B cell (primary cell): Measurements from ENCODE around the gene PIM1. TPM values are rescaled to one million over a fixed set of nuclear protein-coding genes. Genes with fewer than 3 reads are reported as not detected.

Experiments used
- ATAC-seq: fragments of 200-7000 bp; cut with Tn5 transposase; one replicate; pipeline ENCODE4 v1.10.0; 2021; ENCODE audit warnings: low read depth, mild to moderate bottlenecking, moderate number of reproducible peaks, moderate library complexity
- CTCF ChIA-PET: fragments of 350-600 bp; sonication (Branson Sonifier 250); formaldehyde crosslinking; loops from one replicate; lab custom pipeline; 2021; ENCODE audit warnings: antibody characterized with exemption, inconsistent platforms; lab: Charles Lee
- POLR2A ChIA-PET: fragments of 350-600 bp; sonication (Branson Sonifier 250); formaldehyde crosslinking; loops from one replicate; lab custom pipeline; 2021; ENCODE audit warnings: antibody characterized with exemption; lab: Charles Lee
- DNase-seq: peaks from one replicate; pipeline ENCODE4 v3.0.0; 2013
- H2AFZ ChIP-seq: 2 replicates; pipeline ENCODE4 v1.6.1; 2012; ENCODE audit warnings: mild to moderate bottlenecking, low read depth, low read length; ENCODE audit not compliant: insufficient read depth, poor library complexity, severe bottlenecking
- H3K27ac ChIP-seq, 2 donors: 1 replicate in 1 of 2; 2 replicates in 1 of 2; pipeline ENCODE4 v1.5.1; 2012 to 2013; ENCODE audit warnings: low read length in 2 of 2, mild to moderate bottlenecking in 2 of 2, moderate library complexity in 1 of 2
- H3K27me3 ChIP-seq, 4 experiments: fragments of 200-600 bp in 1 of 4; sonication (generic) in 1 of 4; replicated peaks in 1 of 4; 1 replicate in 2 of 4; 2 replicates in 2 of 4; pipeline versions ENCODE4 v1.6.1 to v1.7.0; 2013 to 2016; ENCODE audit warnings: low read length in 3 of 4, mild to moderate bottlenecking in 2 of 4, mixed read lengths in 1 of 4, moderate library complexity in 1 of 4; ENCODE audit not compliant: insufficient read depth in 4 of 4, control insufficient read depth in 3 of 4; ENCODE audit errors: control extremely low read depth in 1 of 4
- H3K36me3 ChIP-seq, 2 experiments: replicated peaks in 1 of 2; 1 replicate in 1 of 2; 2 replicates in 1 of 2; pipeline versions ENCODE4 v1.6.1 to v1.7.1; 2013; ENCODE audit warnings: low read length in 1 of 2; ENCODE audit not compliant: insufficient read depth in 2 of 2, control insufficient read depth in 1 of 2; ENCODE audit errors: control extremely low read depth in 1 of 2, extremely low read depth in 1 of 2
- H3K4me1 ChIP-seq, 2 donors: fragments of 200-600 bp in 1 of 2; sonication (generic) in 1 of 2; 1 replicate in 1 of 2; 2 replicates in 1 of 2; pipeline versions ENCODE4 v1.5.1 to v1.6.1; 2013 to 2017; ENCODE audit warnings: low read length in 2 of 2; ENCODE audit not compliant: control insufficient read depth in 2 of 2, insufficient read depth in 2 of 2
- H3K4me2 ChIP-seq: replicated peaks from 2 replicates; pipeline ENCODE3; 2012; ENCODE audit warnings: mild to moderate bottlenecking, low read depth, low read length; ENCODE audit not compliant: poor library complexity, severe bottlenecking
- H3K4me3 ChIP-seq, 5 experiments: fragments of 200-600 bp in 1 of 5; sonication (generic) in 1 of 5; 1 replicate in 3 of 5; 2 replicates in 2 of 5; pipeline versions ENCODE4 v1.5.1 to v1.7.0; 2011 to 2016; ENCODE audit warnings: low read length in 4 of 5, mild to moderate bottlenecking in 4 of 5, low read depth in 2 of 5, control low read depth in 1 of 5, moderate library complexity in 1 of 5; ENCODE audit not compliant: insufficient read depth in 1 of 5; ENCODE audit errors: control extremely low read depth in 1 of 5, extremely low read depth in 1 of 5
- H3K79me2 ChIP-seq: fragments of 200-600 bp; sonication (generic); one replicate; pipeline ENCODE4 v1.6.0; 2016; ENCODE audit warnings: low read length; ENCODE audit not compliant: control insufficient read depth, insufficient read depth
- H3K9ac ChIP-seq: fragments of 200-600 bp; sonication (generic); 2 replicates; pipeline ENCODE4 v1.6.1; 2017; ENCODE audit warnings: mild to moderate bottlenecking, low read length, moderate library complexity
- H3K9me3 ChIP-seq, 3 donors: one replicate each; pipeline versions ENCODE4 v1.6.1 to v1.7.1; 2013; ENCODE audit warnings: low read length in 2 of 3; ENCODE audit not compliant: control insufficient read depth in 2 of 3, insufficient read depth in 1 of 3; ENCODE audit errors: control extremely low read depth in 1 of 3
- H4K20me1 ChIP-seq: 2 replicates; pipeline ENCODE4 v1.6.0; 2012; ENCODE audit warnings: mild to moderate bottlenecking, low read length; ENCODE audit not compliant: insufficient read depth, control insufficient read depth, poor library complexity, severe bottlenecking
- H3K27ac Mint-ChIP-seq: one replicate; pipeline ENCODE4 v1.8.0; 2021; ENCODE audit warnings: mixed read lengths
- H3K27me3 Mint-ChIP-seq: one replicate; pipeline ENCODE4 v1.8.0; 2021; ENCODE audit warnings: mixed read lengths
- H3K4me1 Mint-ChIP-seq: one replicate; pipeline ENCODE4 v1.8.0; 2021; ENCODE audit warnings: mixed read lengths
- H3K4me3 Mint-ChIP-seq: one replicate; pipeline ENCODE4 v1.8.0; 2021; ENCODE audit warnings: mixed read lengths
- H3K9me3 Mint-ChIP-seq: one replicate; pipeline ENCODE4 v1.8.0; 2022; ENCODE audit warnings: mixed read lengths; ENCODE audit not compliant: insufficient read depth
- CTCF ChIP-seq: fragments of 200-600 bp; IDR thresholded peaks from one replicate; pipeline ENCODE4 v1.8.0; 2022; ENCODE audit warnings: antibody characterized with exemption, mild to moderate bottlenecking
- EZH2 ChIP-seq: IDR thresholded peaks from 2 replicates; pipeline ENCODE4 v1.6.1; 2012; ENCODE audit warnings: borderline replicate concordance, low read depth, mild to moderate bottlenecking, moderate library complexity, low read length; ENCODE audit not compliant: insufficient read depth, poor library complexity, severe bottlenecking
- WGBS: methylation state at CpG from one replicate; pipeline ENCODE4 v1.1.5; 2013; ENCODE audit warnings: missing lambda C conversion rate; ENCODE audit not compliant: insufficient coverage; 5-methylcytosine and 5-hydroxymethylcytosine counted together
- intact Hi-C: fragments of 100-400 bp; cut with micrococcal nuclease; formaldehyde crosslinking; loops from one replicate; pipeline ENCODE4 v1.10.0; 2022
- polyA plus RNA-seq: library from polyadenylated mRNA; depleted of rRNA; stranded (reverse); fragments of >200 nt; gene quantifications from 2 replicates; pipeline ENCODE4 v1.2.3, GENCODE V29; 2012
- total RNA-seq, 2 donors: library from RNA; stranded (reverse); fragments of 120-200 nt in 1 of 2; gene quantifications; 1 replicate in 1 of 2; 2 replicates in 1 of 2; pipeline versions ENCODE4 v1.2.3 to v1.2.4, GENCODE V29; 2013 to 2022

Gene PIM1
- total and polyA plus RNA-seq, 2 donors (not counting 1 experiment from before 2014, with no cell fraction given) = 13.6 to 102 TPM

DNA sequence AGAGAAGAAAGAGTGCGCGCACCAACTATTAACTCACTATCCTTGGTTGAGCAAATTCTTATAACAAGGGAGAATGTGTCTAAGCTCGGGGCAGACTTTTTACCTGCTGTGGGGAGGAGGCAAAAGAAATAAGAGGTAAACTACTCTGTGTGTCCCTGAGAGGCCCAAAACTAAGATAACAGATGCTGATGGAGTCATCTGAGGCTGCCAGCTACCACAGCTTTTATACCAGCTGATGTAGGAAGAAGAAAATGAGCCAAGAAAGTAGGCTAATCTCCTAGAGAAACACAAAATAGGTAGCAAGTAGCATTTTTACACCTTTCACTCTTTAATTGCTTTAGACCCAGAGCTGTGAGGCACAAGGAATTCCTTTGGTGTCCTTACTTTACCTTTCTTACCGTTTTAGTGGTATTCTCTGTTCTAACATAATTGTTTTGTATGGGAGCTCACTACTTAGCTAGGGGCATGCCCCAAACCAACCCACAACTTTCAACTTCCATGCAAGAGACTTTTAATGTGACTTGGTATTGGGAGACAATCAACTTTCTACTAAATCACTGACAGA is 27.8 kb upstream of the PIM1 start:
- Mint-ChIP-seq H3K27ac (peak overlapping the region; percentile 12), H3K4me3 (no peak overlapping the region), H3K27me3 (no peaks in the 10 kb centered on the region), H3K9me3 (no peaks in the 10 kb centered on the region), H3K4me1 (peaks cover 32% of the 10 kb centered on the region)
- Histone ChIP-seq H3K9me3 (no peaks in the 10 kb centered on the region), H3K79me2 (no peaks in the 10 kb centered on the region), H2AFZ (no peak overlapping the region), H3K4me3 (no peak overlapping the region), H3K27ac (no peak overlapping the region), H3K27me3 (no peaks in the 10 kb centered on the region), H4K20me1 (no peaks in the 10 kb centered on the region), H3K4me1 (peaks cover 0 to 8% of the 10 kb centered on the region in 2 donors), H3K4me2 (no peak overlapping the region), H3K9ac (no peak overlapping the region), H3K36me3 (no peaks in the 10 kb centered on the region)
- no peak for ATAC-seq
- ChIA-PET POLR2A (interaction anchor here (0.7 to 1.1 kb wide), 2 partner anchors 31 to 486 kb away, joined by 3 to 4 read pairs; no protein-coding TSS in a partner anchor), CTCF (interaction anchor here (0.9 to 2.6 kb wide), 6 partner anchors 11 to 113 kb away, joined by 3 to 9 read pairs (median 4); no protein-coding TSS in a partner anchor)
- TF ChIP-seq EZH2 = no peak
- no peak for TF ChIP-seq CTCF
- no peak for DNase-seq
- WGBS = 100% methylated on average over 1 of the region's 4 CpGs
- intact Hi-C loops = no loop called here

- ChIA-PET CTCF (interaction anchor here (0.6 to 2.6 kb wide), 3 partner anchors 23 to 93 kb away, joined by 3 to 9 read pairs (median 9); no protein-coding TSS in a partner anchor), POLR2A (interaction anchor here (0.6 kb wide), 1 partner anchor 21 kb away, joined by 3 read pairs; no protein-coding TSS in a partner anchor)
- no peak overlapping the region for H2AFZ ChIP-seq
- H3K79me2 ChIP-seq = no peaks in the 10 kb centered on the region
- H3K4me1 ChIP-seq = peaks cover 0 to 8% of the 10 kb centered on the region in 2 donors
- Mint-ChIP-seq H3K27ac (no peak overlapping the region), H3K4me3 (no peak overlapping the region), H3K9me3 (no peaks in the 10 kb centered on the region), H3K4me1 (peaks cover 27% of the 10 kb centered on the region), H3K27me3 (no peaks in the 10 kb centered on the region)
- intact Hi-C loops = no loop called here
- no peak overlapping the region for H3K4me3 ChIP-seq
- H3K27me3 ChIP-seq = no peaks in the 10 kb centered on the region
- no peaks in the 10 kb centered on the region for H3K36me3 ChIP-seq
- no peak overlapping the region for H3K9ac ChIP-seq
- DNase-seq = no peak
- TF ChIP-seq EZH2 (no peak), CTCF (no peak)
- no peaks in the 10 kb centered on the region for H3K9me3 ChIP-seq
- ATAC-seq = no peak
- H3K4me2 ChIP-seq = no peak overlapping the region
- no peaks in the 10 kb centered on the region for H4K20me1 ChIP-seq
- H3K27ac ChIP-seq = no peak overlapping the region
- no CpG with 5 or more reads among the region's 2 CpGs for WGBS
Observed at GRCh38 chr6:37143585-37143984, 26.4 kb upstream of the PIM1 start.
